Glomerular visceral epithelial cell (primary cell): ENCODE results near the gene FLOT1.
A peak's percentile ranks its signal among the peaks of the same experiment; 100 is the strongest.
"Not testable (repeated sequence)": the region's sequence is repeated elsewhere in the genome, so short reads cannot be mapped to it uniquely, and the experiment has no call there.

ENCODE experiments used
- DNase-seq: peaks from one replicate; pipeline ENCODE4 v3.0.0-alpha.2; 2016; ENCODE audit errors: extremely low spot score

FLOT1 gene

GRCh38 chr6:30747300-30747687 is 4.8 kb upstream of the FLOT1 start:
- no peak for DNase-seq

- peak; percentile 97 for DNase-seq
Observed at GRCh38 chr6:30744054-30744805, 1.7 kb upstream of the FLOT1 start, which contains the start of gene IER3. TSS of gene IER3 (minus strand) at chr6:30744547. CDS start at chr6:30744518, 29 bp downstream.

GRCh38 chr6:30743099-30744053 is 889 bp upstream of the FLOT1 start:
- peak; percentile 43 for DNase-seq

DNA sequence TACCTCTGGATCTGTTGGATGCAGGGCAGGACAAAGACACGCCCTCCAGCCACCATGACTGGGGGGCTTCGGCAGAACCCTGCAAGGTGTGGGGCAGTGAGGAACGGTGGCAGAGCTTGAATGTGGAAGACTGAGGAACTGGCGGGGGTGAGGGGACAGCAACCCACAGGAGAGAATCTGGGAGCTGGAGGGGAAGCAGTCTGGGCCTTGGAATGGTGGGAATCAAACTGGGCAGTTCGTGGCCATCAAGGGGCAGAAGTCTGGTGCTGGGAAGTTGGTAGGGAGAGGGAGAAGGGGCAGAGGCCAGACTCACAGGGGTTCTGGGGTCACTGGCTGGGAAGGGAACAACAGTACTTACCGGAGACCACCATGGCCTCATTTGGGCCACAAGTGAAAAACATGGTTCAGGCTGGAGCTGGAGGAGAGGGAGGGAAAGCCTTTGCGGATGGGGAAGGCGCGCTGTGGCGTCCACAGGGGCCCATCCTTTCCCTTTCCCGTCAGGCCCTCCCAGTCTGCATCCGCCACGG is 635 bp downstream of the FLOT1 start:
- no peak for DNase-seq

- DNase-seq, result peak; percentile 41
Observed at GRCh38 chr6:30741063-30741779, 1.3 kb downstream of the FLOT1 start.

DNA sequence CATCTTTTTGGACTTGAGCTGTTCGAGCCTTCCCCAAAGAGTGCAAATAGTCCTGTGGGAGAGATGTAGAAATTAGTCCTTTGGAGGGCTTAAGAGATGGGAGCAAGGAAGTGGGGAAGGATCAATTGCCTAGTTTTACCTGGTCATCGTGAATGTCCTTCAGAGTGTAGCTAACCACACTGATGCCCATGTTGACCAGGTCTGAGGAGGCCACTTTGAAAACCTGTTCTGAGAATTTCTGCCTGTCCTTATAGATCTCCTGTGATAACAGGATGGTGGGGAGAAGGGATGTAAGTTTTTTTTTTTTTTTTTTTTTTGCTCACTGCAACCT is 2.0 kb downstream of the FLOT1 start:
- DNase-seq, result no peak

DNA sequence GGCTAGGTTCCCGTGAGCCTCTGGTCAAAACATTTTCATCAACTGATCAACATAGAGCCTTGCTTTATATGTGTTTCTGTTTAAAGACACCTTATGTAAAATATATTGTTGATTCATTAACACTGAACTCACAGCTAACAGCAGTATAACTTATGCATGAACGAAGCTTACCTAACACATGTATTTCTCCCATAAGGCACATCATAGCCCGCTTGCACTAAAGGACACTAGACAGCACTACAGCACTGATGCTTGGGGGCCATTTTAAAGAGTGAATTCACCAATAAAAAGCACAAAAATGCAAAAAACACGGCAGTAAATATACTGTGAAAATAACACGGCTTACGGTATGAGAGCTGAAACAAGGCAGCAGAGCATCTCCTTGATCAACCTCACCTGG is 4.0 kb downstream of the FLOT1 start:
- no peak for DNase-seq

DNA sequence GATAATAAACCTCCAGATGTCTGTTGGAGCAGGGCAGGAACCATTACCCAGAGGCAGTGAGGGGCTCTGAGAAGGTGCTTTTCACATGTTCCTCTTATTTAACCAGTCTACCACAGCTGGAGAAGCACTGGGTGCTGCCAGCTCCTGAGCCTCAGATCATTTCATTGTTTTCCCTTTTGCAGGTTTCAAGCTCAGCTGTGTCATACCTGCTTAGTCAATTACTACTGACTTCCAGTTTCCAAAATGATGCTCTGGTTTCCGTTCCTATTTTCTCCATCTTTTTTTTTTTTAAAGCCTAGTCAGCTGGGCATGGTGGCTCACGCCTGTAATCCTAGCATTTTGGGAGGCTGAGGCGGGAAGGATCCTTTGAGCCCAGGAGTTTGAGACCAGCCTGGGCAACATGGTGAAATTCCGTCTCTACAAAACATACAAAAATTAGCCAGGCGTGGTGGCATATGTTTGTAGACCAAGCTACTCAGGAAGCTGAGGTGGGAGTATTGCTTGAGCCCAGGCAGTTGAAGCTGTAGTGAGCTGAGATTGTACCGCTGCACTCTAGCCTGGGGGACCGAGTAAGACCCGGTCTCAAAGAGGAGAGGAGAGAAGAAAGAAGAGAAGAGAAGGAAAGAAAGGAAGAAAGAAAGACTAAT is 6.7 kb downstream of the FLOT1 start:
- no peak for DNase-seq

- DNase-seq, result no peak
Observed at GRCh38 chr6:30732237-30732943, 10.1 kb downstream of the FLOT1 start.

DNA sequence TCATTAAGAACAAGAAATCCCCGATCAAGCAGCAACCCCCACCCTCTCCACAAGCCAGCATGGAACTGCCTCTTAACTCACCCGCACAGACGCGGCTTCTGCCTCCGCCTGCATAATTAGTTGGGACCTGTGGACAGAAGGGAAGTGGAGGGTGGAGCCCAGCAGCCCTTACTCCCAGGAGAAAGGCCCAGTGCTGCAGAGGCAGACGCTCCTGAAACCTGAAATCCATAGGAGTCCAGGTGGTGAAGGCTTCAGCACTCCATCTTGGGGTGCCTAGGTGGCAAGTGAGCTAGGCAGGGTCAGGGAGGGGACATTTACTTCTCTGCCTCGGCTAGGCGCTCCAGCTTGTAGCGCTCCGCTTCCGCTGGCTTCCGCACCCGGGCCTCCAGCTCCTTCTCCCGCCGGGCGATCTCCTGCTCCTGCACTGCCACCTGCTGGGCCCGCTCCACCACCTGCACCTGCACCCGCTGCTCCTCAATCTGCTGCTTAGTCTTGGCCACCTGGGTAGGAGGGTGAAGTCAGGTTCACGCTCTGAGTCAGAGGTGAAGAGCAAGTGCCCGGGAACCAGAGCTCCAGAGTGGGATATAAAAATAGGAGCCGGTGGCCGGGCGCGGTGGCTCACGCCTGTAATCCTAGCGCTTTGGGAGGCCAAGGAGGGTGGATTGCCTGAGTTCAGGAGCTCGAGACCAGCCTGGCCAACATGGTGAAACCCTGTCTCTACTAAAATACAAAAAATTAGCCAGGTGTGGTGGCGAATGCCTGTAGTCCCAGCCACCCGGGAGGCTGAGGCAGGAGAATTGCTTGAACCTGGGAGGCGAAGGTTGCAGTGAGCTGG is 11.7 kb downstream of the FLOT1 start:
- peak; percentile 84 for DNase-seq

- DNase-seq, result no peak
Observed at GRCh38 chr6:30727920-30728553, 14.4 kb downstream of the FLOT1 start.

- no peak for DNase-seq
Observed at GRCh38 chr6:30726506-30727413, 15.7 kb downstream of the FLOT1 start.

- peak; percentile 79 for DNase-seq
Observed at GRCh38 chr6:30725713-30726505, 16.6 kb downstream of the FLOT1 start.

DNA sequence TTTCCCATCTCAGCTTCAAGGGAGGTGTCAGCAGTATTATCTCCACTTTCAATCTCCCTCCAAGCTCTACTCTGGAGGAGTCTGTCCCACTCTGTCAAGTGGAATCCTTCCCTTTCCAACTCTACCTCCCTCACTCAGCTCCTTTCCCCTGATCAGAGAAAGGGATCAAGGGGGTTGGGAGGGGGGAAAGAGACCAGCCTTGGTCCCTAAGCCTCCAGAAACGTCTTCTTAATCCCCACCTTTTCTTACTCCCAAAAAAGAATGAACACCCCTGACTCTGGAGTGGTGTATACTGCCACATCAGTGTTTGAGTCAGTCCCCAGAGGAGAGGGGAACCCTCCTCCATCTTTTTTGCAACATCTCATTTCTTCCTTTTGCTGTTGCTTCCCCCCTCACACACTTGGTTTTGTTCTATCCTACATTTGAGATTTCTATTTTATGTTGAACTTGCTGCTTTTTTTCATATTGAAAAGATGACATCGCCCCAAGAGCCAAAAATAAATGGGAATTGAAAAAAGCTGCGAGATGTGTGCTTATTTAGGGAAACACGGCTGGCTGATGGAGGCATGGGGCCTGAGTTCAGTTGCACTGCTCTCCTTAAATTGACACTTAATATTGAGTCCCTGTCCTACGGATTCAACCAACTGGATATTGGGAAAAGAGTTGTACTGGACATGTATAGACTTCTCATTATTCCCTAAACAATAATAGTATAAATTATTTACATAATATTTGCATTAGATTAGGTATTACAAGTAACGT is 17.4 kb downstream of the FLOT1 start:
- DNase-seq, result no peak

GRCh38 chr6:30723843-30724741 is 18.4 kb downstream of the FLOT1 start:
- DNase-seq, result not testable (repeated sequence)
